CD4-positive, alpha-beta T cell (primary cell): Measurements from ENCODE around the gene UGT1A6. TPM values are rescaled to one million over a fixed set of nuclear protein-coding genes. Genes with fewer than 3 reads are reported as not detected.

Experiments
- ATAC-seq: fragments of 200-7000 bp; cut with Tn5 transposase; one replicate; pipeline ENCODE4 v1.10.0; 2022; ENCODE audit warnings: mild to moderate bottlenecking; ENCODE audit not compliant: poor library complexity
- CTCF ChIA-PET: fragments of 350-600 bp; sonication (Branson Sonifier 250); formaldehyde crosslinking; loops from one replicate; lab custom pipeline; 2021; ENCODE audit warnings: antibody characterized with exemption, inconsistent platforms; lab: Charles Lee
- POLR2A ChIA-PET: fragments of 350-600 bp; sonication (Branson Sonifier 250); formaldehyde crosslinking; loops from one replicate; lab custom pipeline; 2021; ENCODE audit warnings: antibody characterized with exemption, inconsistent platforms; lab: Charles Lee
- DNase-seq, 14 experiments: peaks; one replicate each; pipeline ENCODE4 v3.0.0-alpha.2; 2013 to 2020; ENCODE audit warnings: mixed read lengths in 2 of 14
- H3K27ac ChIP-seq, 2 donors: one replicate each; pipeline versions ENCODE4 v1.5.1 to v1.7.0; 2013; ENCODE audit warnings: low read length in 2 of 2, low read depth in 1 of 2, mild to moderate bottlenecking in 1 of 2
- H3K27me3 ChIP-seq, 2 experiments: 1 replicate in 1 of 2; 2 replicates in 1 of 2; pipeline versions ENCODE4 v1.6.1 to v1.7.0; 2013; ENCODE audit warnings: low read length in 2 of 2, control low read depth in 1 of 2, mild to moderate bottlenecking in 1 of 2, moderate library complexity in 1 of 2; ENCODE audit not compliant: insufficient read depth in 2 of 2, control insufficient read depth in 1 of 2
- H3K36me3 ChIP-seq: one replicate; pipeline ENCODE4 v1.6.1; 2013; ENCODE audit warnings: low read length, control low read depth; ENCODE audit not compliant: insufficient read depth
- H3K4me1 ChIP-seq: one replicate; pipeline ENCODE4 v1.6.1; 2013; ENCODE audit warnings: low read length, control low read depth; ENCODE audit not compliant: insufficient read depth
- H3K4me3 ChIP-seq: one replicate; pipeline ENCODE4 v1.5.1; 2013; ENCODE audit warnings: mild to moderate bottlenecking, low read length, moderate library complexity
- H3K9me3 ChIP-seq, 2 experiments: 1 replicate in 1 of 2; 2 replicates in 1 of 2; pipeline versions ENCODE4 v1.6.1 to v1.7.0; 2013; ENCODE audit warnings: low read length in 2 of 2, mild to moderate bottlenecking in 2 of 2, control low read depth in 1 of 2, moderate library complexity in 1 of 2; ENCODE audit not compliant: control insufficient read depth in 1 of 2, insufficient read depth in 1 of 2
- H3K27ac Mint-ChIP-seq: one replicate; pipeline ENCODE4 v1.8.0; 2020; ENCODE audit warnings: mixed read lengths
- H3K27me3 Mint-ChIP-seq: one replicate; pipeline ENCODE4 v1.8.0; 2021; ENCODE audit warnings: mixed read lengths
- H3K36me3 Mint-ChIP-seq: one replicate; pipeline ENCODE4 v1.8.0; 2021; ENCODE audit warnings: low read depth, mixed read lengths
- H3K4me1 Mint-ChIP-seq: one replicate; pipeline ENCODE4 v1.8.0; 2021; ENCODE audit warnings: low read depth, mixed read lengths
- H3K4me3 Mint-ChIP-seq: one replicate; pipeline ENCODE4 v1.8.0; 2020; ENCODE audit warnings: mild to moderate bottlenecking, mixed read lengths
- H3K9me3 Mint-ChIP-seq: one replicate; pipeline ENCODE4 v1.8.0; 2020; ENCODE audit warnings: mixed read lengths
- intact Hi-C, 2 experiments: fragments of 100-400 bp; cut with DNase I in 1 of 2; cut with micrococcal nuclease in 1 of 2; formaldehyde crosslinking; loops; one replicate each; pipeline versions ENCODE4 v1.15.1 to v1.9.0; 2023 to 2025; cut with DNase I, micrococcal nuclease
- total RNA-seq, 174 experiments: library from RNA in 2 of 174; stranded (reverse) in 2 of 174; gene quantifications; one replicate each; pipeline ENCODE4 v1.2.3 and lab custom pipeline; 2021 to 2026
- TF ChIP-seq, protein P1 (sequence below): fragments of 200-600 bp; IDR thresholded peaks from one replicate; pipeline ENCODE4 v1.8.0; 2022; ENCODE audit warnings: antibody characterized with exemption, mild to moderate bottlenecking

The UGT1A6 gene
- total RNA-seq, 2 experiments from 2014 or later: not detected

GRCh38 chr2:233754872-233755611 lies 62.4 kb downstream of the UGT1A6 start:
- no peaks in the 10 kb centered on the region for H3K27me3 ChIP-seq
- TF ChIP-seq, protein P1, sequence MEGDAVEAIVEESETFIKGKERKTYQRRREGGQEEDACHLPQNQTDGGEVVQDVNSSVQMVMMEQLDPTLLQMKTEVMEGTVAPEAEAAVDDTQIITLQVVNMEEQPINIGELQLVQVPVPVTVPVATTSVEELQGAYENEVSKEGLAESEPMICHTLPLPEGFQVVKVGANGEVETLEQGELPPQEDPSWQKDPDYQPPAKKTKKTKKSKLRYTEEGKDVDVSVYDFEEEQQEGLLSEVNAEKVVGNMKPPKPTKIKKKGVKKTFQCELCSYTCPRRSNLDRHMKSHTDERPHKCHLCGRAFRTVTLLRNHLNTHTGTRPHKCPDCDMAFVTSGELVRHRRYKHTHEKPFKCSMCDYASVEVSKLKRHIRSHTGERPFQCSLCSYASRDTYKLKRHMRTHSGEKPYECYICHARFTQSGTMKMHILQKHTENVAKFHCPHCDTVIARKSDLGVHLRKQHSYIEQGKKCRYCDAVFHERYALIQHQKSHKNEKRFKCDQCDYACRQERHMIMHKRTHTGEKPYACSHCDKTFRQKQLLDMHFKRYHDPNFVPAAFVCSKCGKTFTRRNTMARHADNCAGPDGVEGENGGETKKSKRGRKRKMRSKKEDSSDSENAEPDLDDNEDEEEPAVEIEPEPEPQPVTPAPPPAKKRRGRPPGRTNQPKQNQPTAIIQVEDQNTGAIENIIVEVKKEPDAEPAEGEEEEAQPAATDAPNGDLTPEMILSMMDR: no peak
- no peak overlapping the region for H3K27ac ChIP-seq
- Mint-ChIP-seq H3K27me3 (peaks cover 29% of the 10 kb centered on the region), H3K4me3 (no peak overlapping the region), H3K36me3 (no peaks in the 10 kb centered on the region), H3K27ac (no peak overlapping the region), H3K4me1 (no peaks in the 10 kb centered on the region), H3K9me3 (peaks cover 7% of the 10 kb centered on the region)
- H3K9me3 ChIP-seq: peaks cover 0 to 16% of the 10 kb centered on the region in 2 experiments
- CTCF ChIA-PET: no interaction called here
- POLR2A ChIA-PET: no interaction called here
- intact Hi-C loops: no loop called here
- H3K4me3 ChIP-seq: no peak overlapping the region
- no peak for ATAC-seq
- no peaks in the 10 kb centered on the region for H3K4me1 ChIP-seq
- H3K36me3 ChIP-seq: no peaks in the 10 kb centered on the region
- DNase-seq: no peak

DNA sequence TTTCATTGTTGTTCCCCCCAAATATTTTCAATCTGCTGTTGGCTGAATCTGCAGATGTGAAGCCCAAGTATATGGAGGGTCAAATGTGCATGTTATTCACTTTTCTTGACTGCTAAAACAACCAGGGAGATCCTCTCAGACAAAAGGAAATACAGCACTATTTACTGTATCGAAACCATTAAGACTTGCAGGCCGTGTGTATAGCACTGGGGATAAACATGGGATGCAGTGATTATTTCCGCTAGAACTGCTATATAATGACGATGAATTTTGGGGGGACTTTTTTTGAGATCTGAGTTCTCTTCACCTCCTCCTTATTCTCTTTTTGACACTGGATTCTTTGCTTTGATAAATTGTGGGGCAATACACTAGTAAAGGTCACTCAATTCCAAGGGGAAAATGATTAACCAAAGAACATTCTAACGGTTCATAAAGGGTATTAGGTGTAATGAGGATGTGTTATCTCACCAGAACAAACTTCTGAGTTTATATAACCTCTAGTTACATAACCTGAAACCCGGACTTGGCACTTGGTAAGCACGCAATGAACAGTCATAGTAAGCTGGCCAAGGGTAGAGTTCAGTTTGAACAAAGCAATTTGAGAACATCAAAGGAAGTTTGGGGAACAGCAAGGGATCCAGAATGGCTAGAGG lies 63.9 kb downstream of the UGT1A6 start:
- DNase-seq (no peak), ATAC-seq (no peak)
- ChIA-PET POLR2A (no interaction called here), CTCF (no interaction called here)
- peaks cover 3% of the 10 kb centered on the region for H3K9me3 Mint-ChIP-seq
- no peak overlapping the region for H3K4me3 Mint-ChIP-seq
- intact Hi-C loops: no loop called here
- Histone ChIP-seq H3K9me3 (peaks cover 0 to 7% of the 10 kb centered on the region in 2 experiments), H3K4me3 (no peak overlapping the region), H3K4me1 (no peaks in the 10 kb centered on the region), H3K27ac (no peak overlapping the region), H3K27me3 (no peaks in the 10 kb centered on the region), H3K36me3 (no peaks in the 10 kb centered on the region)
- H3K27ac Mint-ChIP-seq: no peak overlapping the region
- peaks cover 23% of the 10 kb centered on the region for H3K27me3 Mint-ChIP-seq
- TF ChIP-seq, protein P1: no peak
- no peaks in the 10 kb centered on the region for H3K36me3 Mint-ChIP-seq
- no peaks in the 10 kb centered on the region for H3K4me1 Mint-ChIP-seq

DNA sequence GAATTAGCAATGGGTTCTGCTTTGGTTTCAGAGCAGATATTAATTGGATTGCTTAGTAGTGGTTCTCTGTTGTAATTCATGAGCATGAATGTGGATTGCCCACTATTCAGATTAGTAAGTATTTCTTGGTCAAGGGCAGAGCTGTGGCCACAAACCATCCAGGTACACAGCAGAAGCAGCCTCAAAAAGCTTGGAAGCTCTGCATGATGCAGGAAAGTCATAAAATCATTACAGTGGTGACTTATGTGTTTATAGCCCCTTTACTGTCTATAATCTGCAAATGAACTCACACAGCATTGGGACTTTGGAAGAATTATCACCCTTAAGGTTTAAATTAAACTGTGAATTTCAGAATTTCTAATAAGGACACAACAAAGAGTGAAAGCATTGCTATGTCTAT lies 65.5 kb downstream of the UGT1A6 start:
- peaks cover 16% of the 10 kb centered on the region for H3K27me3 Mint-ChIP-seq
- no peaks in the 10 kb centered on the region for H3K4me1 ChIP-seq
- H3K9me3 ChIP-seq: peaks cover 0 to 7% of the 10 kb centered on the region in 2 experiments
- H3K9me3 Mint-ChIP-seq: no peaks in the 10 kb centered on the region
- ATAC-seq (no peak), DNase-seq (no peak)
- H3K4me1 Mint-ChIP-seq: no peaks in the 10 kb centered on the region
- no peak overlapping the region for H3K27ac Mint-ChIP-seq
- ChIA-PET POLR2A (no interaction called here), CTCF (no interaction called here)
- intact Hi-C loops: no loop called here
- no peak overlapping the region for H3K4me3 ChIP-seq
- no peak overlapping the region for H3K4me3 Mint-ChIP-seq
- TF ChIP-seq, protein P1: no peak
- no peaks in the 10 kb centered on the region for H3K36me3 Mint-ChIP-seq
- H3K27ac ChIP-seq: no peak overlapping the region
- H3K36me3 ChIP-seq: no peaks in the 10 kb centered on the region
- no peaks in the 10 kb centered on the region for H3K27me3 ChIP-seq
